Stimulated activated naive B cell treated with anti-CD40 and anti-IgM and Interleukin-4, amounts not matched to agents 10 μg/mL and 1 μg/mL and 100 μg/mL, for 72 hours (primary cell): ENCODE results near the gene UNC93B1.
A peak's percentile ranks its signal among the peaks of the same experiment; 100 is the strongest.

Experiments
- ATAC-seq, 2 donors: fragments of 150-1000 bp; cut with Tn5 transposase; replicated peaks; 2 replicates each; pipeline ENCODE4 v1.10.0; 2021; ENCODE audit warnings: moderate library complexity in 1 of 2
- DNase-seq: peaks from one replicate; pipeline ENCODE4 v3.0.0; 2021
- H3K27ac Mint-ChIP-seq: one replicate; pipeline ENCODE4 v1.8.0; 2022; ENCODE audit warnings: mild to moderate bottlenecking, mixed read lengths
- H3K27me3 Mint-ChIP-seq, 2 donors: one replicate each; pipeline ENCODE4 v1.8.0; 2022; ENCODE audit warnings: mixed read lengths in 2 of 2
- H3K36me3 Mint-ChIP-seq, 2 donors: one replicate each; pipeline ENCODE4 v1.8.0; 2022; ENCODE audit warnings: mixed read lengths in 2 of 2, mild to moderate bottlenecking in 1 of 2
- H3K4me1 Mint-ChIP-seq, 2 donors: one replicate each; pipeline ENCODE4 v1.8.0; 2022; ENCODE audit warnings: mixed read lengths in 2 of 2, mild to moderate bottlenecking in 1 of 2
- H3K4me3 Mint-ChIP-seq, 2 donors: one replicate each; pipeline ENCODE4 v1.8.0; 2022; ENCODE audit warnings: mild to moderate bottlenecking in 2 of 2, mixed read lengths in 2 of 2, moderate library complexity in 1 of 2
- H3K9me3 Mint-ChIP-seq, 2 donors: one replicate each; pipeline ENCODE4 v1.8.0; 2022; ENCODE audit warnings: mixed read lengths in 2 of 2, mild to moderate bottlenecking in 1 of 2

UNC93B1 gene

GRCh38 chr11:68036141-68036716 lies 32.3 kb upstream of the UNC93B1 start:
- ATAC-seq = no peak
- peak overlapping the region; percentile 92 for H3K27ac Mint-ChIP-seq
- peaks cover 19 to 25% of the 10 kb centered on the region in 2 donors for H3K36me3 Mint-ChIP-seq
- no peak overlapping the region for H3K4me3 Mint-ChIP-seq
- no peaks in the 10 kb centered on the region for H3K27me3 Mint-ChIP-seq
- peaks cover 18 to 48% of the 10 kb centered on the region in 2 donors for H3K4me1 Mint-ChIP-seq
- no peak for DNase-seq
- H3K9me3 Mint-ChIP-seq = no peaks in the 10 kb centered on the region

DNA sequence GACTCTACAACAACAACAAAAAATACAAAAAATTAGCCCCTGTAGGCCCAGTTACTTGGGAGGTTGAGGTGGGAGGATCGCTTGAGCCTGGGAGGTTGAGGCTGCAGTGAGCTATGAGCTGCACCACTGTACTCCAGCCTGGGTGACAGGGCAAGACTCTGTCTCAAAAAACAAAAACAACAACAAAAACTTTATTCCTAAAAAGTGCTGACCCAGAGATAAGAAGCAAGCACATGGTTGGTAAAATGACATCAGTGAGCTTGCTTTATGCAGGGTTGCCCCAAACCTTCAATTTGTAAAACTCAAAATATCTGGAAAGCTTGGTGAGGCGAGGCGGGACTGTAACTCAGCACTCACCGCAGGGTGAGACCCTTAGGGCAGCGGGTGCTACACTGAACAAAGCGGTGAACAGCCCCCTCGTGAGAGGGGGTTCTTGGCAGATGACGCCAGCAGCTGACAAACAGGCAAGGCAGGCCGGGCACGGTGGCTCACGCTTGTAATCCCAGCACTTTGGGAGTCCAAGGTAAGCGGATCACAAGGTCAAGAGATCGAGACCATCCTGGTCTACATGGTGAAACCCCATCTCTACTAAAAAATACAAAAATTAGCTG lies 31.5 kb upstream of the UNC93B1 start:
- Mint-ChIP-seq H3K9me3 (no peaks in the 10 kb centered on the region), H3K4me3 (no peak overlapping the region), H3K4me1 (peaks cover 15 to 46% of the 10 kb centered on the region in 2 donors), H3K27ac (no peak overlapping the region), H3K27me3 (no peaks in the 10 kb centered on the region), H3K36me3 (peaks cover 15 to 21% of the 10 kb centered on the region in 2 donors)
- no peak for DNase-seq
- ATAC-seq = no peak

DNA sequence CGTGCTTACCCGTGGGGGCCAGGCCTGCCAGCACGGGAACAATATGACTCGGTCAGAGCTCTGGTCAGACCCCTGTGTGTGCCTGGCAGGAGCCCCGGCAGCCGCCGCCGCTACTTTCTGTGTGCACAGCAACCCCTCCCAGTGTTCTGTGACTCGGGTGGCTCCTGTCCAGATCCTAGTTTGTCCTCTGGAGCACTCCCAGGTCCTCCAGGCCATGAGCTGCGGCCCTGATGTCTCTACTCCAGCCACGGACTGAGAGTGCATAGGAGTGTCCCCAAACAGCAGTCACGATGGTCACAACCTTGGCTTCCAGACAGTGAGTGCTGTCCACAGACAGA lies 29.8 kb upstream of the UNC93B1 start:
- Mint-ChIP-seq H3K9me3 (no peaks in the 10 kb centered on the region), H3K4me3 (no peak overlapping the region)

DNA sequence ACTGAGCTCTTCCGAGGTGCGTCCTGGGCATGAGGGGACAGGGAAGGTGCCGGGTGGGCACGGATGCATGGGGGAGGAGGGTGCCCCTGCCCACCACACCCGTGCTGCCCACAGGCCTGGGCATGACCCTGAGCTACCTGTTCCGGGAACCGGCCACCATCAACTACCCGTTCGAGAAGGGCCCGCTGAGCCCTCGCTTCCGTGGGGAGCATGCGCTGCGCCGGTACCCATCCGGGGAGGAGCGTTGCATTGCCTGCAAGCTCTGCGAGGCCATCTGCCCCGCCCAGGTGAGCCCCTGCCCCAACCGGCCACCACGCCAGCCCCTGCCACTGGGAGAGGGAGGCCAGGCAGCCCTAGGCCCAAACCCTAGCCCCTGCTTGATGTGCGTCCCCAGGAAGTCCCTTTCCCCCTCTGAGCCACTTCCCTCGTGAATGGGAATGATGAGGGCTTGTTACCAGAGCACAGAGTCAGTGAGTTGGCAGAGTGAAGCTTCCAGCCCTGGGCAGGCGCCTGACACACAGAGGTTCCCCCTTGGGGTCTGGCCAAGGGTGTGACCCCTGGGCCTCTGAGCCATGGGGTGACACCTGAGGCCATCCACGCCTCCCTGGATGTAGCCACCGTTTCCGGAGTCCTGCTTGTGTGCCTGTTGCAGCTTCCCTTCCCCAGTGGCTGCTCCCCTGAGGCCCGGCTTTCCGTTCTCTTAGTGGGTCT lies 29.3 kb upstream of the UNC93B1 start:
- Mint-ChIP-seq H3K36me3 (peaks cover 18% of the 10 kb centered on the region in 2 donors), H3K27me3 (no peaks in the 10 kb centered on the region), H3K4me3 (no peak overlapping the region), H3K9me3 (no peaks in the 10 kb centered on the region), H3K27ac (no peak overlapping the region), H3K4me1 (peaks cover 22 to 45% of the 10 kb centered on the region in 2 donors)
- DNase-seq = no peak
- ATAC-seq = no peak

More for the DNA sequence above, 29.8 kb upstream of the UNC93B1 start:
- H3K27ac Mint-ChIP-seq = no peak overlapping the region
- H3K27me3 Mint-ChIP-seq = no peaks in the 10 kb centered on the region
- DNase-seq (no peak), ATAC-seq (no peak)
- H3K4me1 Mint-ChIP-seq = peaks cover 22 to 49% of the 10 kb centered on the region in 2 donors
- H3K36me3 Mint-ChIP-seq = peaks cover 18% of the 10 kb centered on the region in 2 donors

GRCh38 chr11:68032003-68032402 lies 28.1 kb upstream of the UNC93B1 start:
- H3K36me3 Mint-ChIP-seq = peaks cover 17 to 19% of the 10 kb centered on the region in 2 donors
- H3K9me3 Mint-ChIP-seq = no peaks in the 10 kb centered on the region
- H3K4me3 Mint-ChIP-seq = peak overlapping the region; percentile 88 to 95
- H3K27ac Mint-ChIP-seq = no peak overlapping the region
- ATAC-seq (no peak), DNase-seq (no peak)
- no peaks in the 10 kb centered on the region for H3K27me3 Mint-ChIP-seq
- peaks cover 19 to 38% of the 10 kb centered on the region in 2 donors for H3K4me1 Mint-ChIP-seq

- Mint-ChIP-seq H3K27me3 (no peaks in the 10 kb centered on the region), H3K27ac (peak overlapping the region; percentile 99), H3K4me1 (peaks cover 16 to 31% of the 10 kb centered on the region in 2 donors), H3K9me3 (no peaks in the 10 kb centered on the region), H3K4me3 (peak overlapping the region; percentile 88 to 95), H3K36me3 (peaks cover 13 to 14% of the 10 kb centered on the region in 2 donors)
- ATAC-seq (peak; percentile 1), DNase-seq (no peak)
Measured at GRCh38 chr11:68031144-68031464, 27.2 kb upstream of the UNC93B1 start.

- Mint-ChIP-seq H3K36me3 (peaks cover 14 to 19% of the 10 kb centered on the region in 2 donors), H3K4me3 (peak within 1 kb of the TSS; percentile 88 to 95), H3K9me3 (no peaks in the 10 kb centered on the region), H3K27ac (peak within 1 kb of the TSS; percentile 99), H3K27me3 (no peaks in the 10 kb centered on the region), H3K4me1 (peaks cover 17 to 37% of the 10 kb centered on the region in 2 donors)
- ATAC-seq (peak; percentile 96 to 97), DNase-seq (peak; percentile 96)
Measured at GRCh38 chr11:68030318-68031143, 26.6 kb upstream of the UNC93B1 start, which contains the start of gene NDUFS8. TSS of gene NDUFS8 (plus strand) at chr11:68030681. CDS start at chr11:68032152, 1,471 bp downstream.

- DNase-seq (no peak), ATAC-seq (no peak)
- Mint-ChIP-seq H3K4me1 (peaks cover 23 to 44% of the 10 kb centered on the region in 2 donors), H3K27me3 (no peaks in the 10 kb centered on the region), H3K36me3 (peaks cover 16 to 27% of the 10 kb centered on the region in 2 donors), H3K9me3 (no peaks in the 10 kb centered on the region), H3K4me3 (peak overlapping the region; percentile 88 to 95), H3K27ac (peak overlapping the region; percentile 22)
Measured at GRCh38 chr11:68028802-68029545, 25.1 kb upstream of the UNC93B1 start.

GRCh38 chr11:68027667-68028066 lies 23.8 kb upstream of the UNC93B1 start:
- Mint-ChIP-seq H3K27ac (no peak overlapping the region), H3K4me1 (peaks cover 23 to 44% of the 10 kb centered on the region in 2 donors), H3K36me3 (peaks cover 10 to 22% of the 10 kb centered on the region in 2 donors), H3K4me3 (no peak overlapping the region), H3K9me3 (no peaks in the 10 kb centered on the region), H3K27me3 (no peaks in the 10 kb centered on the region)
- DNase-seq = no peak
- no peak for ATAC-seq

- peaks cover 20 to 39% of the 10 kb centered on the region in 2 donors for H3K4me1 Mint-ChIP-seq
- peaks cover 9 to 20% of the 10 kb centered on the region in 2 donors for H3K36me3 Mint-ChIP-seq
- no peak overlapping the region for H3K4me3 Mint-ChIP-seq
- H3K27ac Mint-ChIP-seq = no peak overlapping the region
- ATAC-seq (no peak), DNase-seq (no peak)
- H3K27me3 Mint-ChIP-seq = no peaks in the 10 kb centered on the region
- H3K9me3 Mint-ChIP-seq = no peaks in the 10 kb centered on the region
Measured at GRCh38 chr11:68026391-68027105, 22.7 kb upstream of the UNC93B1 start.

DNA sequence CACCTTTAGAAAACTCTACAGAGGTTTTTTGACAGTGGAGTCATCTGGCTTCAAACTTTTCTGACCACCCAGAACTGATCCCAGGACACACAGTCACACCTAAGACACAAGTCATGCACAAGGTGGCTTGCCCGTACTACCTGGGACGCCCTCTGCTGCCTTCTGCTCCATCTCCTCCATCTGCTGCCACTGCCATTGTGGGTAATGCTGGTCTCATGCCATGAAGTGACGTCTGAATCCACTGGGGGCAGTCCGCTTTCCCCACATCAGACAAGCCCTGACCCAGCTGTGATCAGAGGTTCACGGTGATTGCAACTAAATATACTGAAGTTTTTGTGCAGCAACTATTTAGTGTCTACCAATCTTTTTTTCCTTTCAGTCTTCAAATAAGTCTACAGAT lies 21.1 kb upstream of the UNC93B1 start:
- H3K4me1 Mint-ChIP-seq = peaks cover 16 to 27% of the 10 kb centered on the region in 2 donors
- H3K36me3 Mint-ChIP-seq = peaks cover 8 to 18% of the 10 kb centered on the region in 2 donors
- no peaks in the 10 kb centered on the region for H3K9me3 Mint-ChIP-seq
- no peak overlapping the region for H3K27ac Mint-ChIP-seq
- no peak for DNase-seq
- H3K27me3 Mint-ChIP-seq = no peaks in the 10 kb centered on the region
- peak; percentile 51 to 65 for ATAC-seq
- no peak overlapping the region for H3K4me3 Mint-ChIP-seq

DNA sequence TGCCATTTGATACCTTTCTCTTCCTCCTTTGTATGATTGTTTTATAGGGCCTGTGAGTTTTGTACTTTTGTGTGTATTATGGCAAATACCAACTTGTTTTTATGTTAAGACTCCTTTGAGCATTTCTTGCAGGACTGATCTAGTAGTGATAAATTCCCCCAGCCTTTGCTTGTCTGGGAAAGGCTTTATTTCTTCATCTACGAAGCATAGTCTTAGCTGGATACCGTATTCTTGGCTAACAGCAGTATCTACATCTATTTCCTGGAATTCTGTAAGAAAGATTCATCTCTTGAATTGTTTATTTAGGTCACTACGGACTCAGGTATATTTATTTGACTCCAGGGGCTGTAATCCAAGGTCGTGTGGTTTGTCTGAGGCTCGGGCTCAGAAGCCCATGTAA lies 20.6 kb upstream of the UNC93B1 start:
- DNase-seq = no peak
- no peak overlapping the region for H3K4me3 Mint-ChIP-seq

GRCh38 chr11:68022531-68022930 lies 18.6 kb upstream of the UNC93B1 start:
- ATAC-seq = no peak
- H3K9me3 Mint-ChIP-seq = no peaks in the 10 kb centered on the region
- H3K4me1 Mint-ChIP-seq = peaks cover 7 to 12% of the 10 kb centered on the region in 2 donors
- peaks cover 5 to 15% of the 10 kb centered on the region in 2 donors for H3K36me3 Mint-ChIP-seq
- H3K27me3 Mint-ChIP-seq = no peaks in the 10 kb centered on the region
- H3K27ac Mint-ChIP-seq = no peak overlapping the region
- H3K4me3 Mint-ChIP-seq = no peak overlapping the region
- no peak for DNase-seq

More for the DNA sequence above, 20.6 kb upstream of the UNC93B1 start:
- Mint-ChIP-seq H3K27ac (no peak overlapping the region), H3K9me3 (no peaks in the 10 kb centered on the region), H3K4me1 (peaks cover 14 to 21% of the 10 kb centered on the region in 2 donors), H3K36me3 (peaks cover 8 to 18% of the 10 kb centered on the region in 2 donors), H3K27me3 (no peaks in the 10 kb centered on the region)
- ATAC-seq = no peak
